ENCODE measurements around the gene NR2C1.
A peak's percentile ranks its signal among the peaks of the same experiment; 100 is the strongest.
"Not testable (repeated sequence)": the region's sequence is repeated elsewhere in the genome, so short reads cannot be mapped to it uniquely, and the experiment has no call there.

NR2C1 gene

GRCh38 chr12:95072900-95073697, at the start of gene NR2C1:
NR2C1 (minus strand) TSS chr12:95073618; CDS start chr12:95067384, 6,234 bp downstream.
- peak; percentile 85 for DNase-seq

- DNase-seq, result no peak
Observed at GRCh38 chr12:95118788-95119179, 45.4 kb upstream of the NR2C1 start.

GRCh38 chr12:95118138-95118787, 44.8 kb upstream of the NR2C1 start:
- DNase-seq, result no peak

- peak; percentile 34 for DNase-seq
Observed at GRCh38 chr12:95117178-95117599, 43.8 kb upstream of the NR2C1 start.

GRCh38 chr12:95116773-95117172, 43.4 kb upstream of the NR2C1 start:
- DNase-seq, result no peak

- DNase-seq, result no peak
Observed at GRCh38 chr12:95116341-95116740, 42.9 kb upstream of the NR2C1 start.

GRCh38 chr12:95115641-95116040, 42.2 kb upstream of the NR2C1 start:
- DNase-seq, result no peak

GRCh38 chr12:95114766-95115405, 41.5 kb upstream of the NR2C1 start:
- no peak for DNase-seq

- DNase-seq, result no peak
Observed at GRCh38 chr12:95107362-95107761, 33.9 kb upstream of the NR2C1 start.

- DNase-seq, result no peak
Observed at GRCh38 chr12:95105540-95105939, 32.1 kb upstream of the NR2C1 start.

- DNase-seq, result no peak
Observed at GRCh38 chr12:95104919-95105452, 31.6 kb upstream of the NR2C1 start.

- peak; percentile 51 for DNase-seq
Observed at GRCh38 chr12:95102916-95103671, 29.7 kb upstream of the NR2C1 start.

- not testable (repeated sequence) for DNase-seq
Observed at GRCh38 chr12:95101957-95102356, 28.5 kb upstream of the NR2C1 start.

GRCh38 chr12:95100264-95101190, 27.1 kb upstream of the NR2C1 start:
- no peak for DNase-seq

GRCh38 chr12:95099270-95099790, 25.9 kb upstream of the NR2C1 start:
- DNase-seq, result no peak

- no peak for DNase-seq
Observed at GRCh38 chr12:95096852-95097251, 23.4 kb upstream of the NR2C1 start.

- no peak for DNase-seq
Observed at GRCh38 chr12:95096378-95096777, 23.0 kb upstream of the NR2C1 start.

GRCh38 chr12:95095866-95096265, 22.4 kb upstream of the NR2C1 start:
- DNase-seq, result not testable (repeated sequence)

GRCh38 chr12:95089462-95089861, 16.0 kb upstream of the NR2C1 start:
- no peak for DNase-seq

GRCh38 chr12:95088379-95088778, 15.0 kb upstream of the NR2C1 start:
- DNase-seq, result no peak

- no peak for DNase-seq
Observed at GRCh38 chr12:95085612-95086011, 12.2 kb upstream of the NR2C1 start.

All from GF-D8 (cell line).